SK-N-SH treated with all-trans-retinoic acid at 6 μM for 48 hours (cell line): Measurements from ENCODE around the gene RTP5.

Experiments
- ATAC-seq: fragments of 200-7000 bp; cut with Tn5 transposase; 3 replicates; pipeline ENCODE4 v1.9.1; 2020; ENCODE audit warnings: mild to moderate bottlenecking, moderate library complexity
- ARNTL ChIP-seq: fragments of 450-650 bp; formaldehyde crosslinking; IDR thresholded peaks from 2 replicates; pipeline ENCODE4 v1.5.0; 2020; ENCODE audit warnings: low read depth, mild to moderate bottlenecking, moderate library complexity, borderline replicate concordance
- CSDC2 ChIP-seq: fragments of 250-450 bp; sonication (Bioruptor Pico); IDR thresholded peaks from 2 replicates; pipeline ENCODE4 v1.5.0; 2020; ENCODE audit warnings: mild to moderate bottlenecking, moderate library complexity
- GLIS3 ChIP-seq: fragments of 250-450 bp; sonication (Bioruptor Pico); IDR thresholded peaks from 2 replicates; pipeline ENCODE4 v1.5.0; 2020; ENCODE audit warnings: mild to moderate bottlenecking, moderate library complexity
- ISL1 ChIP-seq: fragments of 250-450 bp; sonication (Bioruptor Pico); IDR thresholded peaks from 2 replicates; pipeline ENCODE4 v2.1.2; 2022; ENCODE audit warnings: mild to moderate bottlenecking, moderate library complexity
- OSR1 ChIP-seq: fragments of 250-450 bp; sonication (Bioruptor Pico); IDR thresholded peaks from 2 replicates; pipeline ENCODE4 v1.8.0; 2022; ENCODE audit warnings: moderate library complexity, mild to moderate bottlenecking, inconsistent platforms
- PPARA ChIP-seq: fragments of 250-450 bp; sonication (Bioruptor Pico); IDR thresholded peaks from 2 replicates; pipeline ENCODE4 v1.5.0; 2020; ENCODE audit warnings: mild to moderate bottlenecking, borderline replicate concordance
- RARB ChIP-seq: fragments of 250-450 bp; sonication (Bioruptor Pico); IDR thresholded peaks from 2 replicates; pipeline ENCODE4 v1.8.0; 2021; ENCODE audit warnings: mild to moderate bottlenecking, moderate library complexity
- SNAI2 ChIP-seq: fragments of 250-450 bp; sonication (Bioruptor Pico); IDR thresholded peaks from 2 replicates; pipeline ENCODE4 v1.5.0; 2020; ENCODE audit warnings: mild to moderate bottlenecking, moderate library complexity
- TCF4 ChIP-seq: fragments of 250-450 bp; sonication (Bioruptor Pico); IDR thresholded peaks from 2 replicates; pipeline ENCODE4 v1.8.0; 2021; ENCODE audit warnings: mild to moderate bottlenecking, moderate library complexity, borderline replicate concordance
- ZC3H10 ChIP-seq: fragments of 250-450 bp; sonication (Bioruptor Pico); IDR thresholded peaks from 2 replicates; pipeline ENCODE4 v1.5.1; 2021; ENCODE audit warnings: mild to moderate bottlenecking, moderate library complexity
- ZFP3 ChIP-seq: fragments of 250-450 bp; sonication (Bioruptor Pico); IDR thresholded peaks from 2 replicates; pipeline ENCODE4 v1.5.0; 2020; ENCODE audit warnings: mild to moderate bottlenecking, moderate library complexity
- ZNF565 ChIP-seq: fragments of 450-650 bp; formaldehyde crosslinking; conservative IDR thresholded peaks from 2 replicates; pipeline ENCODE4 v1.5.0; 2020; ENCODE audit warnings: low read depth, mild to moderate bottlenecking, moderate library complexity
- ZNF70 ChIP-seq: fragments of 450-650 bp; formaldehyde crosslinking; IDR thresholded peaks from 2 replicates; pipeline ENCODE4 v1.5.0; 2020; ENCODE audit warnings: mild to moderate bottlenecking, moderate library complexity
- ZNF8 ChIP-seq: fragments of 450-650 bp; formaldehyde crosslinking; IDR thresholded peaks from 2 replicates; pipeline ENCODE4 v1.5.0; 2020; ENCODE audit warnings: mild to moderate bottlenecking, moderate library complexity
- TF ChIP-seq, protein P1 (sequence below): fragments of 250-450 bp; sonication (Bioruptor Pico); IDR thresholded peaks from 2 replicates; pipeline ENCODE4 v1.8.0; 2020; ENCODE audit warnings: mild to moderate bottlenecking, moderate library complexity, borderline replicate concordance
- TF ChIP-seq, protein P2 (sequence below): fragments of 250-450 bp; sonication (Bioruptor Pico); IDR thresholded peaks from 2 replicates; pipeline ENCODE4 v1.5.1; 2021; ENCODE audit warnings: mild to moderate bottlenecking, moderate library complexity
- TF ChIP-seq, protein P3 (sequence below): fragments of 250-450 bp; sonication (Bioruptor Pico); IDR thresholded peaks from 2 replicates; pipeline ENCODE4 v1.5.1; 2020; ENCODE audit warnings: low read depth, mild to moderate bottlenecking, moderate library complexity
- TF ChIP-seq, protein P4 (sequence below): fragments of 250-450 bp; sonication (Bioruptor Pico); IDR thresholded peaks from 2 replicates; pipeline ENCODE4 v1.8.0; 2021; ENCODE audit warnings: low read depth, mild to moderate bottlenecking, moderate library complexity, borderline replicate concordance
- TF ChIP-seq, protein P5 (sequence below): fragments of 250-450 bp; sonication (Bioruptor Pico); IDR thresholded peaks from 2 replicates; pipeline ENCODE4 v1.5.0; 2020; ENCODE audit warnings: mild to moderate bottlenecking, moderate library complexity

Gene RTP5

DNA sequence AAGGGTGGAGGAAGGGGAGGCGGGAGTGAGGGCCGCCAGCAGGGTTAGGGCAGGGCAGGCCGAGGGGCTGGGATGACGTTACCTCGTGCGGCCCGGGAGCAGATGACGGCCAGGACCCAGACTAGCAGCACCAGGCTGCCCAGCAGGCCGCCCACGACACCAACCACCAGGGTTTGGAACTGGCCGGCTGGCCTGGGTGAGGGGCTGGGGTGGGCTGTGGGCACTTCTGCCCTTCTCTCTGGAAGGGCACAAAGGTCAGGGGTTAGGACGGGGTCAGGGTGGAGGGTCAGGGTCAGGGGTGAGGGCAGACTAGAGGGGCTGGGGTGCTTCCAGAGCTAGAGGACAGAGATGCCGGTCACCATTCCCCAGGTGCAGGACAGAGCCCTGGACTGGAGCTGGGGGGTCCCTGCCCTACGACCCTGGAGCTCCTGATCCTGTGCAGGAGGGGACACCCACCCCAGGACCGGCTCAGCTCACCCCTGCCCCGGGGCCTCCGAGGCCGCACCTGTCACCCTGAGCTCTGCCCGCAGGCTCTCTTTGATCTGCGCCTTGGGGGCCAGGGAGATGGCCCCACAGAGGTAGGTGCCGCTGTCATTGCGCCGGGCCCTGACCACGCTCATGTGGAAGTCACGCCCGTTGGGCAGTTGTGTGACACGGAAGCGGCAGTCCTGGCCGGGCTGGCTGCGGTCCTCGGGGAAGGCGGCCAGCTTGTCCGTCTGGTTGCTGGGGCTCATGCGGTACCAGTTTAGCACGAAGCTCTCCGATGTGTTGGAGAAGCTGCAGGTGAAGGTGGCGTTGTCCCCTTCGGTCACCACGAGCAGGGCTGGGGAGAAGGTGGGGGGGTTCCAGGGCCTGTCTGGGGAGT is 17.2 kb upstream of the RTP5 start:
- no peak for ATAC-seq
- TF ChIP-seq RARB (no peak), PPARA (CRISPR knock-in tag) (no peak), GLIS3 (CRISPR knock-in tag) (no peak), ARNTL (no peak), ZNF70 (CRISPR knock-in tag) (no peak), ZFP3 (no peak)
- TF ChIP-seq, protein P1, sequence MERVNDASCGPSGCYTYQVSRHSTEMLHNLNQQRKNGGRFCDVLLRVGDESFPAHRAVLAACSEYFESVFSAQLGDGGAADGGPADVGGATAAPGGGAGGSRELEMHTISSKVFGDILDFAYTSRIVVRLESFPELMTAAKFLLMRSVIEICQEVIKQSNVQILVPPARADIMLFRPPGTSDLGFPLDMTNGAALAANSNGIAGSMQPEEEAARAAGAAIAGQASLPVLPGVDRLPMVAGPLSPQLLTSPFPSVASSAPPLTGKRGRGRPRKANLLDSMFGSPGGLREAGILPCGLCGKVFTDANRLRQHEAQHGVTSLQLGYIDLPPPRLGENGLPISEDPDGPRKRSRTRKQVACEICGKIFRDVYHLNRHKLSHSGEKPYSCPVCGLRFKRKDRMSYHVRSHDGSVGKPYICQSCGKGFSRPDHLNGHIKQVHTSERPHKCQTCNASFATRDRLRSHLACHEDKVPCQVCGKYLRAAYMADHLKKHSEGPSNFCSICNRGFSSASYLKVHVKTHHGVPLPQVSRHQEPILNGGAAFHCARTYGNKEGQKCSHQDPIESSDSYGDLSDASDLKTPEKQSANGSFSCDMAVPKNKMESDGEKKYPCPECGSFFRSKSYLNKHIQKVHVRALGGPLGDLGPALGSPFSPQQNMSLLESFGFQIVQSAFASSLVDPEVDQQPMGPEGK (CRISPR knock-in tag): no peak
- TF ChIP-seq, protein P2, sequence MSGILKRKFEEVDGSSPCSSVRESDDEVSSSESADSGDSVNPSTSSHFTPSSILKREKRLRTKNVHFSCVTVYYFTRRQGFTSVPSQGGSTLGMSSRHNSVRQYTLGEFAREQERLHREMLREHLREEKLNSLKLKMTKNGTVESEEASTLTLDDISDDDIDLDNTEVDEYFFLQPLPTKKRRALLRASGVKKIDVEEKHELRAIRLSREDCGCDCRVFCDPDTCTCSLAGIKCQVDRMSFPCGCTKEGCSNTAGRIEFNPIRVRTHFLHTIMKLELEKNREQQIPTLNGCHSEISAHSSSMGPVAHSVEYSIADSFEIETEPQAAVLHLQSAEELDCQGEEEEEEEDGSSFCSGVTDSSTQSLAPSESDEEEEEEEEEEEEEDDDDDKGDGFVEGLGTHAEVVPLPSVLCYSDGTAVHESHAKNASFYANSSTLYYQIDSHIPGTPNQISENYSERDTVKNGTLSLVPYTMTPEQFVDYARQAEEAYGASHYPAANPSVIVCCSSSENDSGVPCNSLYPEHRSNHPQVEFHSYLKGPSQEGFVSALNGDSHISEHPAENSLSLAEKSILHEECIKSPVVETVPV (CRISPR knock-in tag): no peak

DNA sequence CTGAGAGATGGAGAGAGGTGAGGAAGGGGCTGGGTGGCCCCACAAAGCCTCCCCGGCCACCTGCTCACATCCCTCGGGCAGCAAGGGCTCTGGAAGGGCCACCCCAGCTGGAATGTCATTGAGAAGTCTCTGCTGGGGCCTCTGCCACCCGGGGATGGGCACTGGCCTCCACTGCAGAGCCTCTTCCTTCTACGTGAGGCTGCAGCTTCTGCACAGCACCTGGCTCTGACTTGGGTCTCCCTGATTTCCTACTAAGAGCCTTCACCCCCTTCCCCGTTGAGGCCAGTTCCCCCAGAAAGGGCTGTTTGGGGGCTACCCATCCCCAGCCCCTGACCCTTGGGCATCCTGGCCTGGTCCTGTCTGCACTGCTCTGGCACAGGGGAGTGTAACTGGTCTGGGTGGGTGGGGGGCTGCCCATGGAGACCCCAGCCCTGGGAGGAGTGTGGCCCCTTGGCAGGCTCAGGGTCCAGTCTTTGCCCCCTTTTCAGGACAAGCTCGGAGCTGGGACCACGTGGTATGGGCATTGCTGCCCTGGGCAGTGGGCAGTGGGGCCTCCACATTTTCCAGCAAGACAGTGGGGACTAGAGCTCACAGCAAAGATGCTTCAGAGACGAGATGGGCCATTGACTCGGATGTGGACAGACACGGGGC is 16.4 kb upstream of the RTP5 start:
- ATAC-seq: no peak
- TF ChIP-seq GLIS3 (CRISPR knock-in tag): no peak
- TF ChIP-seq ZNF8 (CRISPR knock-in tag): no peak
- TF ChIP-seq, protein P3, sequence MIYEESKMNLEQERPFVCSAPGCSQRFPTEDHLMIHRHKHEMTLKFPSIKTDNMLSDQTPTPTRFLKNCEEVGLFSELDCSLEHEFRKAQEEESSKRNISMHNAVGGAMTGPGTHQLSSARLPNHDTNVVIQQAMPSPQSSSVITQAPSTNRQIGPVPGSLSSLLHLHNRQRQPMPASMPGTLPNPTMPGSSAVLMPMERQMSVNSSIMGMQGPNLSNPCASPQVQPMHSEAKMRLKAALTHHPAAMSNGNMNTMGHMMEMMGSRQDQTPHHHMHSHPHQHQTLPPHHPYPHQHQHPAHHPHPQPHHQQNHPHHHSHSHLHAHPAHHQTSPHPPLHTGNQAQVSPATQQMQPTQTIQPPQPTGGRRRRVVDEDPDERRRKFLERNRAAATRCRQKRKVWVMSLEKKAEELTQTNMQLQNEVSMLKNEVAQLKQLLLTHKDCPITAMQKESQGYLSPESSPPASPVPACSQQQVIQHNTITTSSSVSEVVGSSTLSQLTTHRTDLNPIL: no peak

DNA sequence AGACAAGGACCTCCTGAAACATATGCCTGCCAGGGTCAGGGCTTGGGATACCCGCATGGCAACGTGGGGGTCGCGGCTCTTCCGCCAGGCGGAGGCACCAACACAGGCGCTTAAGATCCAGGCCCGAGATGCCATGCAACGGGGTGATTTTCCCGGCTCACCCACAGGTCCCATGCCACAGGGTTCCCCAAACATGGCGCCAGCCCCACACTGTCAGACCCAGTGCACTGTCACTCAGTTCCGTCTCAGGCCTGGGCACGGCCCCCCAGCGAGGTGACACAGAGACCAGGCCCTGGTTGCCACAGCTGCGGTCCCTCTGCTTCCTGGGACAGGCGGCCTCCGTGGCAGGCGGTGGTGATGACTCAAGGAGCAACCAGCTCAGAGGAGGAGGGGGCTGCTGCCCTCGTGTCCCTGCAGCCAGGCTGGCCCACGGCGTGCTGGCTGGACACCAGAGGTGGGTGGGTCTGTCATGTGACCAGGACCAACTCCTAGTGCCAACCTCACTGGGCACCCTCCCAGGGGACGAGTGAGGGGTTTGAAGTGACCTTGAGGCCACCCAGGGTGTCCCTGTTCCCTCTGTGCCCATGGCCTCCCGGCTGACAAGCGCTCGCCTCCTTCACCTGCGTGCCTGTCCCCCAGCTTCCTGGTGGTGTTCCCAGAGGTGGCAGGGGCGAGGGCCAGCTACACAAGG is 15.7 kb upstream of the RTP5 start:
- TF ChIP-seq GLIS3 (CRISPR knock-in tag): no peak
- no peak for TF ChIP-seq CSDC2 (CRISPR knock-in tag)
- no peak for TF ChIP-seq ISL1 (CRISPR knock-in tag)
- TF ChIP-seq OSR1: no peak
- no peak for TF ChIP-seq ZFP3
- TF ChIP-seq, protein P4, sequence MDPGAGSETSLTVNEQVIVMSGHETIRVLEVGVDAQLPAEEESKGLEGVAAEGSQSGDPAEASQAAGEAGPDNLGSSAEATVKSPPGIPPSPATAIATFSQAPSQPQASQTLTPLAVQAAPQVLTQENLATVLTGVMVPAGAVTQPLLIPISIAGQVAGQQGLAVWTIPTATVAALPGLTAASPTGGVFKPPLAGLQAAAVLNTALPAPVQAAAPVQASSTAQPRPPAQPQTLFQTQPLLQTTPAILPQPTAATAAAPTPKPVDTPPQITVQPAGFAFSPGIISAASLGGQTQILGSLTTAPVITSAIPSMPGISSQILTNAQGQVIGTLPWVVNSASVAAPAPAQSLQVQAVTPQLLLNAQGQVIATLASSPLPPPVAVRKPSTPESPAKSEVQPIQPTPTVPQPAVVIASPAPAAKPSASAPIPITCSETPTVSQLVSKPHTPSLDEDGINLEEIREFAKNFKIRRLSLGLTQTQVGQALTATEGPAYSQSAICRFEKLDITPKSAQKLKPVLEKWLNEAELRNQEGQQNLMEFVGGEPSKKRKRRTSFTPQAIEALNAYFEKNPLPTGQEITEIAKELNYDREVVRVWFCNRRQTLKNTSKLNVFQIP (CRISPR knock-in tag): no peak
- TF ChIP-seq ZNF565 (CRISPR knock-in tag): no peak
- TF ChIP-seq, protein P1 (CRISPR knock-in tag): no peak
- TF ChIP-seq SNAI2: no peak
- TF ChIP-seq, protein P2 (CRISPR knock-in tag): no peak
- no peak for TF ChIP-seq ZC3H10 (CRISPR knock-in tag)
- TF ChIP-seq ZNF70 (CRISPR knock-in tag): no peak
- no peak for TF ChIP-seq ZNF8 (CRISPR knock-in tag)
- no peak for TF ChIP-seq TCF4 (CRISPR knock-in tag)
- TF ChIP-seq RARB: no peak
- TF ChIP-seq, protein P5, sequence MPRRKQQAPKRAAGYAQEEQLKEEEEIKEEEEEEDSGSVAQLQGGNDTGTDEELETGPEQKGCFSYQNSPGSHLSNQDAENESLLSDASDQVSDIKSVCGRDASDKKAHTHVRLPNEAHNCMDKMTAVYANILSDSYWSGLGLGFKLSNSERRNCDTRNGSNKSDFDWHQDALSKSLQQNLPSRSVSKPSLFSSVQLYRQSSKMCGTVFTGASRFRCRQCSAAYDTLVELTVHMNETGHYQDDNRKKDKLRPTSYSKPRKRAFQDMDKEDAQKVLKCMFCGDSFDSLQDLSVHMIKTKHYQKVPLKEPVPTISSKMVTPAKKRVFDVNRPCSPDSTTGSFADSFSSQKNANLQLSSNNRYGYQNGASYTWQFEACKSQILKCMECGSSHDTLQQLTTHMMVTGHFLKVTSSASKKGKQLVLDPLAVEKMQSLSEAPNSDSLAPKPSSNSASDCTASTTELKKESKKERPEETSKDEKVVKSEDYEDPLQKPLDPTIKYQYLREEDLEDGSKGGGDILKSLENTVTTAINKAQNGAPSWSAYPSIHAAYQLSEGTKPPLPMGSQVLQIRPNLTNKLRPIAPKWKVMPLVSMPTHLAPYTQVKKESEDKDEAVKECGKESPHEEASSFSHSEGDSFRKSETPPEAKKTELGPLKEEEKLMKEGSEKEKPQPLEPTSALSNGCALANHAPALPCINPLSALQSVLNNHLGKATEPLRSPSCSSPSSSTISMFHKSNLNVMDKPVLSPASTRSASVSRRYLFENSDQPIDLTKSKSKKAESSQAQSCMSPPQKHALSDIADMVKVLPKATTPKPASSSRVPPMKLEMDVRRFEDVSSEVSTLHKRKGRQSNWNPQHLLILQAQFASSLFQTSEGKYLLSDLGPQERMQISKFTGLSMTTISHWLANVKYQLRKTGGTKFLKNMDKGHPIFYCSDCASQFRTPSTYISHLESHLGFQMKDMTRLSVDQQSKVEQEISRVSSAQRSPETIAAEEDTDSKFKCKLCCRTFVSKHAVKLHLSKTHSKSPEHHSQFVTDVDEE (CRISPR knock-in tag): no peak
- TF ChIP-seq, protein P3: no peak
- no peak for TF ChIP-seq ARNTL
- peak; percentile 29 for ATAC-seq
